Osteoblast (primary cell): ENCODE data around the gene OVAAL. TPM values are rescaled to one million over a fixed set of nuclear protein-coding genes. Genes with fewer than 3 reads are reported as not detected.
A peak's percentile ranks its signal among the peaks of the same experiment; 100 is the strongest.

Experiments
- DNase-seq: peaks from one replicate; pipeline ENCODE4 v3.0.0; 2011; ENCODE audit warnings: low spot score, mixed read lengths; ENCODE audit not compliant: insufficient read length; ENCODE audit errors: missing footprints
- H2AFZ ChIP-seq: 2 replicates; pipeline ENCODE4 v1.6.0; 2011; ENCODE audit warnings: mild to moderate bottlenecking, low read length
- H3K27ac ChIP-seq: 2 replicates; pipeline ENCODE4 v1.5.1; 2011; ENCODE audit warnings: mild to moderate bottlenecking, low read depth, low read length, moderate library complexity
- H3K27me3 ChIP-seq: 2 replicates; pipeline ENCODE4 v1.6.0; 2012; ENCODE audit warnings: mild to moderate bottlenecking, control low read depth, inconsistent platforms, low read length, moderate library complexity; ENCODE audit not compliant: insufficient read depth
- H3K36me3 ChIP-seq: 2 replicates; pipeline ENCODE4 v1.5.1; 2011; ENCODE audit warnings: mild to moderate bottlenecking, low read length, control low read depth, moderate library complexity; ENCODE audit not compliant: insufficient read depth
- H3K4me1 ChIP-seq: 2 replicates; pipeline ENCODE4 v1.5.1; 2011; ENCODE audit warnings: mild to moderate bottlenecking, low read length, control low read depth, moderate library complexity; ENCODE audit not compliant: insufficient read depth
- H3K4me2 ChIP-seq: 2 replicates; pipeline ENCODE4 v1.6.0; 2011; ENCODE audit warnings: mild to moderate bottlenecking, low read length; ENCODE audit not compliant: insufficient read depth
- H3K4me3 ChIP-seq: fragments of 200-600 bp; sonication (generic); 3 replicates; pipeline ENCODE4 v1.5.1; 2012; ENCODE audit warnings: mild to moderate bottlenecking, low read length, inconsistent platforms; ENCODE audit not compliant: insufficient read depth
- H3K79me2 ChIP-seq: 2 replicates; pipeline ENCODE4 v1.6.0; 2012; ENCODE audit warnings: mild to moderate bottlenecking, low read length, control low read depth, inconsistent platforms; ENCODE audit not compliant: insufficient read depth
- H3K9me3 ChIP-seq: 2 replicates; pipeline ENCODE4 v1.5.1; 2011; ENCODE audit warnings: low read depth, low read length, control low read depth
- H4K20me1 ChIP-seq: 2 replicates; pipeline ENCODE4 v1.6.0; 2012; ENCODE audit warnings: mild to moderate bottlenecking, low read length, control low read depth; ENCODE audit not compliant: insufficient read depth
- CTCF ChIP-seq: IDR thresholded peaks from 2 replicates; pipeline ENCODE4 v1.5.1; 2011; ENCODE audit warnings: mild to moderate bottlenecking, low read depth, low read length, moderate library complexity; ENCODE audit errors: extremely low read depth
- total RNA-seq: library from RNA; depleted of rRNA; stranded (reverse); fragments of >200 nt; gene quantifications from 2 replicates; pipeline ENCODE4 v1.2.3, GENCODE V29; 2012

OVAAL gene
- total RNA-seq, 1 donor = not detected

GRCh38 chr1:180515857-180516388 lies 42.8 kb upstream of the OVAAL start:
- peak; percentile 89 for TF ChIP-seq CTCF
- Histone ChIP-seq H3K27ac (peak overlapping the region; percentile 58), H3K4me3 (no peak overlapping the region), H3K36me3 (no peaks in the 10 kb centered on the region), H3K9me3 (no peaks in the 10 kb centered on the region), H3K27me3 (no peaks in the 10 kb centered on the region), H3K79me2 (no peaks in the 10 kb centered on the region), H3K4me2 (peak overlapping the region; percentile 64), H4K20me1 (no peaks in the 10 kb centered on the region), H2AFZ (peak overlapping the region; percentile 91), H3K4me1 (peaks cover 10% of the 10 kb centered on the region)
- peak; percentile 94 for DNase-seq

- no peaks in the 10 kb centered on the region for H4K20me1 ChIP-seq
- H3K27ac ChIP-seq = no peak overlapping the region
- no peaks in the 10 kb centered on the region for H3K27me3 ChIP-seq
- no peak for DNase-seq
- H3K79me2 ChIP-seq = no peaks in the 10 kb centered on the region
- H3K4me1 ChIP-seq = peaks cover 10% of the 10 kb centered on the region
- no peaks in the 10 kb centered on the region for H3K9me3 ChIP-seq
- H3K4me3 ChIP-seq = no peak overlapping the region
- no peak overlapping the region for H3K4me2 ChIP-seq
- TF ChIP-seq CTCF = no peak
- no peaks in the 10 kb centered on the region for H3K36me3 ChIP-seq
- peak overlapping the region; percentile 62 for H2AFZ ChIP-seq
These were observed 38.9 kb upstream of the OVAAL start for GRCh38 chr1:180519846-180520245.

- Histone ChIP-seq H3K9me3 (no peaks in the 10 kb centered on the region), H3K4me2 (no peak overlapping the region), H3K4me3 (no peak overlapping the region), H3K79me2 (no peaks in the 10 kb centered on the region), H2AFZ (no peak overlapping the region), H3K27me3 (no peaks in the 10 kb centered on the region), H3K36me3 (no peaks in the 10 kb centered on the region), H4K20me1 (no peaks in the 10 kb centered on the region), H3K4me1 (peaks cover 1% of the 10 kb centered on the region), H3K27ac (no peak overlapping the region)
- DNase-seq = no peak
- TF ChIP-seq CTCF = no peak
These were observed 37.1 kb upstream of the OVAAL start for GRCh38 chr1:180521474-180522212.

GRCh38 chr1:180522213-180522515 lies 36.6 kb upstream of the OVAAL start:
- Histone ChIP-seq H2AFZ (no peak overlapping the region), H3K27me3 (no peaks in the 10 kb centered on the region), H3K27ac (no peak overlapping the region), H3K9me3 (no peaks in the 10 kb centered on the region), H3K4me3 (no peak overlapping the region), H3K36me3 (no peaks in the 10 kb centered on the region), H3K4me1 (no peaks in the 10 kb centered on the region), H4K20me1 (no peaks in the 10 kb centered on the region), H3K4me2 (no peak overlapping the region), H3K79me2 (no peaks in the 10 kb centered on the region)
- TF ChIP-seq CTCF = no peak
- DNase-seq = no peak
